ENCODE measurements around the gene COL4A6. TPM values are rescaled to one million over a fixed set of nuclear protein-coding genes. Genes with fewer than 3 reads are reported as not detected.

COL4A6 gene
- polyA plus RNA-seq, 3 donors, result not detected

- Mint-ChIP-seq H3K36me3 (no peaks in the 10 kb centered on the region), H3K9me3 (no peaks in the 10 kb centered on the region), H3K4me3 (no peak overlapping the region), H3K27me3 (ENCODE audit: low read depth in 3 of 3) (peaks cover 0 to 8% (median 0%) of the 10 kb centered on the region in 3 donors), H3K4me1 (peaks cover 5% of the 10 kb centered on the region), H3K27ac (no peak overlapping the region)
- Histone ChIP-seq H3K9ac (ENCODE audit: insufficient read depth, low read length, poor library complexity, severe bottlenecking) (no peak overlapping the region), H3K79me2 (ENCODE audit: insufficient read depth, low read length) (no peaks in the 10 kb centered on the region), H3K4me1 (ENCODE audit: control insufficient read depth in 1 of 2, insufficient read depth in 2 of 2, low read length in 2 of 2) (no peaks in the 10 kb centered on the region), H2AFZ (ENCODE audit: insufficient read depth, low read depth, low read length, poor library complexity, severe bottlenecking) (no peak overlapping the region), H3K9me3 (replicated peaks in 1 of 2; ENCODE audit: control insufficient read depth in 1 of 2, insufficient read depth in 1 of 2, low read length in 2 of 2) (no peaks in the 10 kb centered on the region), H4K20me1 (ENCODE audit: insufficient read depth, low read length) (no peaks in the 10 kb centered on the region), H3K27me3 (ENCODE audit: control insufficient read depth in 2 of 2, insufficient read depth in 2 of 2, low read length in 2 of 2) (no peaks in the 10 kb centered on the region), H3K36me3 (replicated peaks in 1 of 2; ENCODE audit: control insufficient read depth in 1 of 2, insufficient read depth in 2 of 2, low read length in 2 of 2) (no peaks in the 10 kb centered on the region), H3K4me2 (replicated peaks; ENCODE audit: extremely low read depth, low read length, poor library complexity, severe bottlenecking) (no peak overlapping the region), H3K27ac (ENCODE audit: low read depth in 1 of 2, low read length in 2 of 2) (no peak overlapping the region), H3K4me3 (replicated peaks in 1 of 3; ENCODE audit: low read depth in 2 of 3, low read length in 3 of 3) (no peak overlapping the region)
- WGBS (ENCODE audit: insufficient coverage), result no CpG with 5 or more reads among the region's 1 CpG
- DNase-seq, result no peak
- TF ChIP-seq CTCF (IDR thresholded peaks at IDR 0.05), result no peak
- intact Hi-C loops (cut with micrococcal nuclease), result no loop called here
Measured at GRCh38 chrX:108299704-108300103, 138.5 kb downstream of the COL4A6 start.

GRCh38 chrX:108299101-108299591 lies 139.1 kb downstream of the COL4A6 start:
- Mint-ChIP-seq H3K4me1 (peaks cover 5% of the 10 kb centered on the region), H3K4me3 (no peak overlapping the region), H3K27ac (no peak overlapping the region), H3K9me3 (no peaks in the 10 kb centered on the region), H3K27me3 (ENCODE audit: low read depth in 3 of 3) (peaks cover 0 to 8% (median 1%) of the 10 kb centered on the region in 3 donors), H3K36me3 (no peaks in the 10 kb centered on the region)
- no CpG with 5 or more reads among the region's 2 CpGs for WGBS (ENCODE audit: insufficient coverage)
- Histone ChIP-seq H3K27me3 (ENCODE audit: control insufficient read depth in 2 of 2, insufficient read depth in 2 of 2, low read length in 2 of 2) (no peaks in the 10 kb centered on the region), H3K4me3 (replicated peaks in 1 of 3; ENCODE audit: low read depth in 2 of 3, low read length in 3 of 3) (no peak overlapping the region), H3K4me2 (replicated peaks; ENCODE audit: extremely low read depth, low read length, poor library complexity, severe bottlenecking) (no peak overlapping the region), H3K4me1 (ENCODE audit: control insufficient read depth in 1 of 2, insufficient read depth in 2 of 2, low read length in 2 of 2) (no peaks in the 10 kb centered on the region), H3K27ac (ENCODE audit: low read depth in 1 of 2, low read length in 2 of 2) (no peak overlapping the region), H3K9ac (ENCODE audit: insufficient read depth, low read length, poor library complexity, severe bottlenecking) (no peak overlapping the region), H3K36me3 (replicated peaks in 1 of 2; ENCODE audit: control insufficient read depth in 1 of 2, insufficient read depth in 2 of 2, low read length in 2 of 2) (no peaks in the 10 kb centered on the region), H4K20me1 (ENCODE audit: insufficient read depth, low read length) (no peaks in the 10 kb centered on the region), H3K9me3 (replicated peaks in 1 of 2; ENCODE audit: control insufficient read depth in 1 of 2, insufficient read depth in 1 of 2, low read length in 2 of 2) (no peaks in the 10 kb centered on the region), H3K79me2 (ENCODE audit: insufficient read depth, low read length) (no peaks in the 10 kb centered on the region), H2AFZ (ENCODE audit: insufficient read depth, low read depth, low read length, poor library complexity, severe bottlenecking) (no peak overlapping the region)
- intact Hi-C loops (cut with micrococcal nuclease), result no loop called here
- no peak for DNase-seq
- TF ChIP-seq CTCF (IDR thresholded peaks at IDR 0.05), result no peak

All from CD14-positive monocyte (primary cell).